IPS-18c (cell line): ENCODE data around the gene CLK3.
"Not testable (repeated sequence)": the region's sequence is repeated elsewhere in the genome, so short reads cannot be mapped to it uniquely, and the experiment has no call there.

Experiments used
- H3K4me3 ChIP-seq: 2 replicates; pipeline ENCODE4 v1.7.0; 2013; ENCODE audit warnings: low read depth, mild to moderate bottlenecking, low read length, moderate library complexity; ENCODE audit not compliant: insufficient read depth
- H3K9me3 ChIP-seq: one replicate; pipeline ENCODE4 v1.6.1; 2013; ENCODE audit warnings: mild to moderate bottlenecking, low read length, moderate library complexity; ENCODE audit not compliant: control insufficient read depth, insufficient read depth

Gene CLK3

DNA sequence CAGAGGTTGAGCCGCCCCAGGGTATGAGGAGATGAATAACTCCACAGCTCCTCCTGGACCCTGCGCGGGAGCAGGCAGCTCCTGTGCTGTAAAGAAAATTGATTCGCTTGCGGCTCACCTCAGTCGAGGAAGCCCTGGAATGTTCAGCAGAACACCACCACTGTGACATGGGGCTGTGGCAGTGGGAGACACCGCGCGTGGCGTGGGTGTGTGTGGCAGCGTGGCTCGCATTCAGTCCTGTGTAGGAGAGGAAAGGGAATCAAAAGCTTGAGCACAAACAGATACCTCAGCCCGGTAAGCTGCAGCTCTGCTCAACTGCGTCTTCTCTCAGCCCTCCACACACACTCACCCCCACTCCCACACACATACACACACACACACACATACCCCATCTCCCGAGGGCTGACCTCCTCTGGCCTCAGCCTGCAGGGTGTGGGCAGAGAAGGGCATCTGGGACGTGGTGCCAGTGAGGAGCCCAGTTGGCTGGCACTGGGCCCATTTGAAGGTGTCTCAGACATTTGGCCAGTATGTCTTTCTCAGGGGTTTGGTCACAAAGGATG, 18.4 kb upstream of the CLK3 start:
- not testable (repeated sequence) for H3K4me3 ChIP-seq, H3K9me3 ChIP-seq

DNA sequence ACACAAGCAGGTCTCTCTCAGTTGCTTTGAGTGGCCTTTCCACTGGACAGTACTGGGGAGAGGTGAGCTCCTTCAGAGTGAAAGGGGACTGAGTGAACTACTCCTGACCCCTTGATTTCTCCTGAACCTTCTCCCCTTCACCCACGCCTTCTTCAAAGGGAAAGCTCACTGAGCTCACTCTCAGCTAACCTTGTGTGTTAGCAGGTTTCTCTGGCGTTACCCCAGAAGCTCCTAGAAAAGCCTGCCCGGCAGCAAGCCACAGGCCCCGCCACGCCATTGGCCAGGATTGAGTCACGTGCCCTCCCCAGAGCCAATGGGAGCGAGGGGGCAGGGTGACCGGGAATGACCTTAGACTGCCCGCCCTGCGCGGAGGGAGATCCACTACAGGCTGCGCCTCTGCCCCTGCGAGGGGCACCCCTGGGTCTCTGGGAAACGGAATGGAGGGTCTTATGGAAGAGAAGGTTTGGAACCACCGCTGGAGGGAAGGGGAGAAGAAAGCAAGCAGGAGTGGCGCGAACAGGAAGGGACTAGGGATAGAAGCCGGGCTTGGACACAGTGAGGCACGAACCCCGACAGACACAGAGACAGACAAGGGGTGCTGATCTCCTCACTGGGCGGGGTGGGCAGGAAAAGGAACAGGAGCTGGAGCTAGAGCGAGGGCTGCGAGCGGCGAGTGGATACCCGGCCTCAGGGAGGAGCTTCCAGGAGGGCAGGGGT, 17.4 kb upstream of the CLK3 start:
- H3K4me3 ChIP-seq: peak overlapping the region; percentile 36; the same call in 1 of the 2 replicates

GRCh38 chr15:74599156-74599555, 16.5 kb upstream of the CLK3 start:
- Histone ChIP-seq H3K4me3 (peak overlapping the region; percentile 36; the same call in 1 of the 2 replicates), H3K9me3 (no peaks in the 10 kb centered on the region)

More for the DNA sequence above, 17.4 kb upstream of the CLK3 start:
- no peaks in the 10 kb centered on the region for H3K9me3 ChIP-seq

- Histone ChIP-seq H3K4me3 (no peak overlapping the region), H3K9me3 (no peaks in the 10 kb centered on the region)
Observed at GRCh38 chr15:74603026-74603788, 12.4 kb upstream of the CLK3 start.

- no peak overlapping the region for H3K4me3 ChIP-seq
- no peaks in the 10 kb centered on the region for H3K9me3 ChIP-seq
Observed at GRCh38 chr15:74603789-74604705, 11.6 kb upstream of the CLK3 start.

GRCh38 chr15:74604983-74605794, 10.4 kb upstream of the CLK3 start:
- no peak overlapping the region for H3K4me3 ChIP-seq

GRCh38 chr15:74605795-74606150, 9.9 kb upstream of the CLK3 start:
- no peaks in the 10 kb centered on the region for H3K9me3 ChIP-seq

More at GRCh38 chr15:74604983-74605794, 10.4 kb upstream of the CLK3 start:
- H3K9me3 ChIP-seq: no peaks in the 10 kb centered on the region

DNA sequence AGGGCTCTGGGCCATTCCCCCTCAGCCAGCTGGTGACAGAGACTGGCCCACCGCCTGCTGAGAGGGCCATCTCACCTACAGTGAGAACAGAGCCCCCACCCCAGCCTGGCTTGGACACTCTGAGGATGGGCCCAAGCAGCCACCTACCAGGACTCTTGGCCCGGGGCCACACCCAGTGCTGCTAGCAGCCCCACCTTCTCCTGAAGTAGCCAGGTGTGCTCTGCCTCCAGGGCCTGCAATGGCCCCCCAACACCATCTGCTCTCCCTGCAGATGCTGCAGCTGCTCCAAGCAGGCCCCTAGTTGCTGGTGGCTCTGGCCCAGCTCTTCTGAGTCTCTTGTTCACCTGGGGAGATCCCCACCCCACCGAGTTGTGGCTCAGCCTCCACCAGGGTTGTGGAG, 6.8 kb upstream of the CLK3 start:
- Histone ChIP-seq H3K9me3 (no peaks in the 10 kb centered on the region), H3K4me3 (no peak overlapping the region)

More at GRCh38 chr15:74605795-74606150, 9.9 kb upstream of the CLK3 start:
- no peak overlapping the region for H3K4me3 ChIP-seq

- no peaks in the 10 kb centered on the region for H3K9me3 ChIP-seq
- no peak overlapping the region for H3K4me3 ChIP-seq
Observed at GRCh38 chr15:74609938-74610301, 5.7 kb upstream of the CLK3 start.

GRCh38 chr15:74610302-74610951, 5.2 kb upstream of the CLK3 start:
- Histone ChIP-seq H3K4me3 (no peak overlapping the region), H3K9me3 (no peaks in the 10 kb centered on the region)

DNA sequence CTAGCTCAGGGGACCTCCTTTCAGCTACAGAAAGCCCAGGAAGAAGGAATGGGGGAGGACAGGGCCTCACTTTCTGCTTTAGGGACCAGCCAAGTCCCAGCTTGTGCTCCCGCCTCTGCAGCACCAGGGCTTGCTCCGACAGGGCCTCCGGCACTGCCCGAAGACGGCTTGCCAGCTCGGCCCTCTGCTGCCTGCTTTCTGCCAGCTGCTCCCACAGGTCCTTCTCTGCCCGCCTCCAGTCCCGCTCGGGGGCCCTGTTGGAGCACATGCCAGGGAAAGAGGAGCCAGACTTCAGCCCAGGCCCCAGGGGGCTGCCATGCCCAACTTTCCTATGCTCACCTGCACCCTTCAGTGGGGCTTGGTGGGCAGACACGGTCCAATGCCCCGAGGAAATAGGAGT, 4.3 kb upstream of the CLK3 start:
- Histone ChIP-seq H3K4me3 (no peak overlapping the region), H3K9me3 (no peaks in the 10 kb centered on the region)

DNA sequence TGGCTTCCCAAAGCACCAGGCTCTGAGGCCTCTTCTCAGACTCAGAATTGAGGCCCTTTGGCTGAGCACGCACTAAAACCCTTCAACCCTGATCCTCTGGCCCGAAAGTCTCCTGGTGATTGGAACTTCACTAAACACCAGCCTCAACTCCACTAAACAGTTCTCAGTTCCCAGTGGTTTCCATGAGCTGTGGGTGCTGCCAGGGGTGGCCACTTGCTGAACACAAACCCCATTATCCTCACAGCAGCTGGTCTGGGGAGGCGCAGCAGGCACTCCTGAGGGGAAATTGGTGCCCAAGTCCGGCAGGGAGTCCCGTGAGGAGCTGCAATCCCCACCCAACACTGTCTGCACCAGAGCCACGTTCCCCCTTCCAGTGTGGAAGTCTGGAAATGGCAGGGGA, 3.8 kb upstream of the CLK3 start:
- H3K4me3 ChIP-seq: no peak overlapping the region
- H3K9me3 ChIP-seq: no peaks in the 10 kb centered on the region

DNA sequence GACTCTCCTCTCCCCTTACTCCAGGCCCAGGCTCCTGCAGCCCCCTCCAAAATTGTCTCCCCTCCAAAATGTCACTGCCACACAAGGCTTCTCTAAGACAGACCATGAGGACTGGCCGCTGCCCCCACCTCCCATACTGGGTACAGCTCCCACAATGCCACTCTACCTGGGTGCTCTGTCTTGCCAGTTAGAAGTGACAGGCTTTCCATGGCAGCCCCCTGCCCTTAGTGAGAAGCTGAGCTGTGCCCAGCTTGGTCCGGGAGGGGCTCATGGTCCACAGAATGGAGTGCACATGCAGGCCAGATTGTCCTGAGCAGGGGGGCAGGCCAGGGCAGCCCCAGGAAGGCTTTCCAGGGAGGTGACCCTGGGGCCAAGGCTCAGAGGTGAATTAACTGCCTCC, 3.0 kb upstream of the CLK3 start:
- no peak overlapping the region for H3K4me3 ChIP-seq

DNA sequence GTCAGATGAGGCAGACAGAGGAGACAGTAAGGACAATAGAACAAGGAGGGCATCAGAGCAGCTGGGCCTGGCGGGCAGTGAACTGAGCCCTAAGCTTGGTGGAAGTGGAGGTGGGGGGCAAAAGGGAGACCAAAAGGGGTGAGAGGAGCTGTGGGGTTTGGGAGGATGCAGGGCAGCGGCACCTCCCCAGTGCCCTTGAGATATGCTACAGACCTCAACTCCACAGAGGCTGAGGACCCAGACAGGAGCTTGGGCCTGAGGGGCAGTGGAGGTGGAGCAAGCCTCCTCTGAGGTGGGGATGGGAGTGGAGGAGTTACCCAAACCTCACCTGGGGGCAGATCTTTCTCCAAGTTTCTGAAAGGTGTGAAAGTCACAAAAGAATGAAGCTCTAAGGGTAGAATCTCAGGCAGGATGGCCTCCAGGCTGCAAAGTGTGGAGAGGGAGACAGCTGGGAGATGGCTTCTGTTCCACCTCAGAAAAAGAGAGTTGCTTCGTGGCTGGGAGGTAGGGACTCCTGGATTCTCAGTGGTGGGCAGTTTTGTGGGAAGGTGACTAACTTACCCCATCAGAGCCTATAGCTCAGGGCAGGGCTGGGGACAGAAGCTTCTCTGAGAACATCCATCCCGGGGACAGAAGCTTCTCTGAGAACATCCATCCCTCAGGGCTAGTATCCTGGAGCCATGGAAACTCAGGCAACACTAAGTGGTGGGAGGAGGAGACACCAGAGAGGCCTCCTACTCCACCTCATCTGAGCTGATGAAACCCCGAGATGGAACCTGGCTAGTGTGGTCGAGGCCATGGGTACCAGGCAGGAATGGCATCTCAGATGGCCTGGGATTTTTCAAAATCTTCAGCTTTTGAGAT, 2.3 kb upstream of the CLK3 start:
- no peaks in the 10 kb centered on the region for H3K9me3 ChIP-seq
- no peak overlapping the region for H3K4me3 ChIP-seq

More for the DNA sequence above, 3.0 kb upstream of the CLK3 start:
- no peaks in the 10 kb centered on the region for H3K9me3 ChIP-seq

DNA sequence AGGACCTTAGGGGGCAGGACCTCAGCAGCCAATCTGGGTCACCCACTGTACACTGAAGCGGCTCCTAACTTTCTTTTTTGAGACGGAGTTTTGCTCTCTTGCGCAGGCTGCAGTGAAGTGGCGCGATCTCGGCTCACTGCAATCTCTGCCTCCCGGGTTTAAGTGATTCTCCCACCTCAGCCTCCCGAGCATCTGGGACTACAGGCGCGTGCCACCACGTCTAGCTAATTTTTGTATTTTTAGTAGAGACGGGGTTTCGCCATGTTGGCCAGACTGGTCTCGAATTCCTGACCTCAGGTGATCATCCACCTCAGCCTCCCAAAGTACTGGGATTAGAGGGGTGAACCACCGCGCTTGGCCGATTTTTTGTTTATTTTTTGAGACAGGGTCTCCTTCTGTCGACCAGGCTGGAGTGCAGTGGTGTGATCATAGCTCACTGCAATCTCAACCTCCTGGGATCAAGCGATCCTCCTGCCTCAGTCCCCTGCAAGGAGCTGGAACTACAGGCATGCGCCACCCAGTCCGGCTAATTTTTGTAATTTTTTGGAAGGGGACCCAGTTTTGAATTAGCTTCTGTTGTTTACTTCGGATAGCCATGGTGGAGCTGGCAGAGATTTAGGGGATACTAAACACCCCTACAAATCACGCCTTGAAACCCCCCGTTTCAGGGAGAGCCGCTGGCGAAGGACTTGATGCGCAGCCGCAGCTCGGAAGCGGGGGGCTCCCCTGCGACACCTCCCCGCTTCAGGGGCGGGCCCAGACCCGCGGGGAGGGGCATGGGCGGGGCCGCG, 1.5 kb upstream of the CLK3 start:
- no peaks in the 10 kb centered on the region for H3K9me3 ChIP-seq
- H3K4me3 ChIP-seq: peak overlapping the region; percentile 91
